NK-92 treated with Interleukin-12 subunit alpha and Interleukin-12 subunit beta, amount 100 ng/mL, for 24 hours (cell line): Measurements from ENCODE around the gene INHBA.

Source experiments
- DNase-seq: peaks from one replicate; lab custom pipeline; 2025; lab: John Stamatoyannopoulos, UW

The INHBA gene

GRCh38 chr7:41688906-41689305 is 14.0 kb downstream of the INHBA start:
- no peak for DNase-seq

GRCh38 chr7:41688012-41688625 is 14.8 kb downstream of the INHBA start:
- no peak for DNase-seq

- DNase-seq, result no peak
Observed at GRCh38 chr7:41685684-41686083, 17.2 kb downstream of the INHBA start.

- DNase-seq, result no peak
Observed at GRCh38 chr7:41682422-41682821, 20.5 kb downstream of the INHBA start.

GRCh38 chr7:41679566-41679965 is 23.3 kb downstream of the INHBA start:
- no peak for DNase-seq

- DNase-seq, result no peak
Observed at GRCh38 chr7:41674505-41675023, 28.3 kb downstream of the INHBA start.

GRCh38 chr7:41661596-41661995 is 41.3 kb downstream of the INHBA start:
- DNase-seq, result no peak

GRCh38 chr7:41659539-41659938 is 43.4 kb downstream of the INHBA start:
- no peak for DNase-seq

- no peak for DNase-seq
Observed at GRCh38 chr7:41656366-41656765, 46.5 kb downstream of the INHBA start.

- DNase-seq, result no peak
Observed at GRCh38 chr7:41655426-41655825, 47.5 kb downstream of the INHBA start.

GRCh38 chr7:41652267-41652666 is 50.6 kb downstream of the INHBA start:
- DNase-seq, result no peak

- no peak for DNase-seq
Observed at GRCh38 chr7:41648501-41648900, 54.4 kb downstream of the INHBA start.

GRCh38 chr7:41643616-41644015 is 59.3 kb downstream of the INHBA start:
- DNase-seq, result no peak

- DNase-seq, result no peak
Observed at GRCh38 chr7:41641665-41642014, 61.2 kb downstream of the INHBA start.

GRCh38 chr7:41641011-41641664 is 61.8 kb downstream of the INHBA start:
- no peak for DNase-seq

- no peak for DNase-seq
Observed at GRCh38 chr7:41640487-41640886, 62.4 kb downstream of the INHBA start.

- DNase-seq, result no peak
Observed at GRCh38 chr7:41637049-41637448, 65.8 kb downstream of the INHBA start.
